ENCODE results near the gene SORBS2. TPM values are rescaled to one million over a fixed set of nuclear protein-coding genes. Genes with fewer than 3 reads are reported as not detected.

Gene SORBS2
- total and polyA plus RNA-seq, 2 of the 8 experiments (the other 6 are each of a cell fraction or from before 2014, with no cell fraction given), result 73.0 to 87.1 TPM

GRCh38 chr4:185773419-185773818, 38.6 kb downstream of the SORBS2 start (continued):
- 0 out of 2 replicates have a peak, but pooled peaks have one; percentile 11 for TF ChIP-seq RBBP5 (IDR thresholded peaks at IDR 0.05; ENCODE audit: borderline replicate concordance, low read depth, low read length)
